ENCODE results near the gene RIMS1.
"Not testable (repeated sequence)": the region's sequence is repeated elsewhere in the genome, so short reads cannot be mapped to it uniquely, and the experiment has no call there.

RIMS1 gene

GRCh38 chr6:72248621-72249020 is 362.3 kb downstream of the RIMS1 start:
- DNase-seq (ENCODE audit: low spot score), result no peak

GRCh38 chr6:72250664-72251063 is 364.3 kb downstream of the RIMS1 start:
- DNase-seq (ENCODE audit: low spot score), result no peak

- no peak for DNase-seq (ENCODE audit: low spot score)
Observed at GRCh38 chr6:72260489-72260888, 374.1 kb downstream of the RIMS1 start.

GRCh38 chr6:72261554-72261953 is 375.2 kb downstream of the RIMS1 start:
- DNase-seq (ENCODE audit: low spot score), result no peak

GRCh38 chr6:72262254-72262653 is 375.9 kb downstream of the RIMS1 start:
- no peak for DNase-seq (ENCODE audit: low spot score)

GRCh38 chr6:72267470-72267869 is 381.1 kb downstream of the RIMS1 start:
- no peak for DNase-seq (ENCODE audit: low spot score)

GRCh38 chr6:72271531-72271930 is 385.2 kb downstream of the RIMS1 start:
- DNase-seq (ENCODE audit: low spot score), result no peak

- no peak for DNase-seq (ENCODE audit: low spot score)
Observed at GRCh38 chr6:72272958-72273357, 386.6 kb downstream of the RIMS1 start.

- DNase-seq (ENCODE audit: low spot score), result no peak
Observed at GRCh38 chr6:72275888-72276287, 389.5 kb downstream of the RIMS1 start.

- DNase-seq (ENCODE audit: low spot score), result no peak
Observed at GRCh38 chr6:72282201-72282600, 395.9 kb downstream of the RIMS1 start.

- DNase-seq (ENCODE audit: low spot score), result no peak
Observed at GRCh38 chr6:72283571-72283970, 397.2 kb downstream of the RIMS1 start.

- DNase-seq (ENCODE audit: low spot score), result no peak
Observed at GRCh38 chr6:72286911-72287311, 400.6 kb downstream of the RIMS1 start.

GRCh38 chr6:72287801-72288200 is 401.5 kb downstream of the RIMS1 start:
- DNase-seq (ENCODE audit: low spot score), result no peak

GRCh38 chr6:72288592-72288991 is 402.2 kb downstream of the RIMS1 start:
- DNase-seq (ENCODE audit: low spot score), result no peak

- no peak for DNase-seq (ENCODE audit: low spot score)
Observed at GRCh38 chr6:72290620-72291019, 404.3 kb downstream of the RIMS1 start.

GRCh38 chr6:72296375-72296774 is 410.0 kb downstream of the RIMS1 start:
- no peak for DNase-seq (ENCODE audit: low spot score)

GRCh38 chr6:72305971-72306370 is 419.6 kb downstream of the RIMS1 start:
- no peak for DNase-seq (ENCODE audit: low spot score)

- no peak for DNase-seq (ENCODE audit: low spot score)
Observed at GRCh38 chr6:72316675-72317380, 430.5 kb downstream of the RIMS1 start.

GRCh38 chr6:72321788-72322187 is 435.4 kb downstream of the RIMS1 start:
- no peak for DNase-seq (ENCODE audit: low spot score)

GRCh38 chr6:72322771-72323170 is 436.4 kb downstream of the RIMS1 start:
- no peak for DNase-seq (ENCODE audit: low spot score)

- no peak for DNase-seq (ENCODE audit: low spot score)
Observed at GRCh38 chr6:72324591-72324990, 438.2 kb downstream of the RIMS1 start.

GRCh38 chr6:72328775-72329174 is 442.4 kb downstream of the RIMS1 start:
- no peak for DNase-seq (ENCODE audit: low spot score)

GRCh38 chr6:72335203-72335602 is 448.9 kb downstream of the RIMS1 start:
- DNase-seq (ENCODE audit: low spot score), result not testable (repeated sequence)

- no peak for DNase-seq (ENCODE audit: low spot score)
Observed at GRCh38 chr6:72348926-72349325, 462.6 kb downstream of the RIMS1 start.
